Measurements from ENCODE around the gene RSRC1.

Gene RSRC1

DNA sequence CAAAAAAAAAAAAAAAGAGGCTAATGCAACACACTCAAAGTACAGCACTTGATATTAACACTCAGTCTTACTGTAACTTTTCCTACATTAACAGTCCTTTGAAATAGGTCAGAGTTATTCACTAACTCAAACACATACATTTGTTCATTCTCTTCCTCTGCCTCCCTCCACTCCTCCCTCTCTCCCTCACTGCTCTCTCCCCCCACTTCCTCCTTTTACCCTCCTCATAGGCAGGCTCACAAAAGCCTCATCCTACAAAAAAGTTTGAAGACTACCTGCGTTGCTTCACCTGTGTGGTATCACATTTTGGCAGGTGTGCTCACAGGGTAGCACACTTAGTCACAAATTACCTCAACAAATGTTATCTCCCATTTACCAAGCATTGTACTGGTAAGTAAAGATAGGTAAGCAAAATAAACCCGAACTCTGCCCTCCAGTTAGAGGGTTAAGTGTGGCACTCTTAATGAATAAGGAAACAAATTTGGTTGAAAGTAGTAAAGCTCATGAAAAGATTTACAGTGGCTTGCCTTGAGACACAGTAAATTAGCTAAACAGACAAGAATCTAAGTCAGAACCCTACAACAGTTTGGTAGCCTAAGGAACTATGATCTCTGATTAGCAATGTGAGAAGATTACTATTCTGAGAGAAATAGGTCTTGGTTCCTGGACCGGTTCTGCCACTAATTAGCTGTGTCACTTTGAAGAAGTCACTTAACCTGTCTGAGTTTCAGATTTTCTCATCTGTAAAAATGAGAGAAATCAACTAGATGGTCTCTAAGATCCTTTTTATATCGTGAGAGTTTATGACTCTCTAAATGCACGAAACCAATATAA, 310.1 kb downstream of the RSRC1 start:
- Histone ChIP-seq H3K27ac (ENCODE audit: low read depth, low read length) (no peak overlapping the region), H3K9me3 (ENCODE audit: insufficient read depth, low read length) (no peaks in the 10 kb centered on the region), H3K4me2 (ENCODE audit: low read depth, low read length, poor library complexity, severe bottlenecking) (no peak overlapping the region), H3K27me3 (ENCODE audit: low read length) (no peaks in the 10 kb centered on the region), H3K79me2 (ENCODE audit: insufficient read depth, low read length) (peaks cover 6% of the 10 kb centered on the region; the same call in 1 of the 2 replicates), H4K20me1 (ENCODE audit: low read depth, low read length) (no peaks in the 10 kb centered on the region), H2AFZ (ENCODE audit: low read depth, low read length, severe bottlenecking) (no peak overlapping the region), H3K4me3 (ENCODE audit: insufficient read depth, low read length, poor library complexity, severe bottlenecking) (no peak overlapping the region), H3K36me3 (ENCODE audit: low read length) (0 out of 2 replicates have a peak, but pooled peaks cover 4% of the 10 kb centered on the region), H3F3A (ENCODE audit: insufficient read depth) (no peaks in the 10 kb centered on the region), H3K9me2 (replicated peaks; ENCODE audit: insufficient read depth, low read length) (no peaks in the 10 kb centered on the region), H3K9ac (ENCODE audit: low read length) (no peak overlapping the region)
- TF ChIP-seq CTCF (IDR thresholded peaks at IDR 0.05; ENCODE audit: insufficient read depth, low read length, poor library complexity, severe bottlenecking) (no peak), EZH2phosphoT487 (conservative IDR thresholded peaks at IDR 0.05; ENCODE audit: low read length) (no peak)

DNA sequence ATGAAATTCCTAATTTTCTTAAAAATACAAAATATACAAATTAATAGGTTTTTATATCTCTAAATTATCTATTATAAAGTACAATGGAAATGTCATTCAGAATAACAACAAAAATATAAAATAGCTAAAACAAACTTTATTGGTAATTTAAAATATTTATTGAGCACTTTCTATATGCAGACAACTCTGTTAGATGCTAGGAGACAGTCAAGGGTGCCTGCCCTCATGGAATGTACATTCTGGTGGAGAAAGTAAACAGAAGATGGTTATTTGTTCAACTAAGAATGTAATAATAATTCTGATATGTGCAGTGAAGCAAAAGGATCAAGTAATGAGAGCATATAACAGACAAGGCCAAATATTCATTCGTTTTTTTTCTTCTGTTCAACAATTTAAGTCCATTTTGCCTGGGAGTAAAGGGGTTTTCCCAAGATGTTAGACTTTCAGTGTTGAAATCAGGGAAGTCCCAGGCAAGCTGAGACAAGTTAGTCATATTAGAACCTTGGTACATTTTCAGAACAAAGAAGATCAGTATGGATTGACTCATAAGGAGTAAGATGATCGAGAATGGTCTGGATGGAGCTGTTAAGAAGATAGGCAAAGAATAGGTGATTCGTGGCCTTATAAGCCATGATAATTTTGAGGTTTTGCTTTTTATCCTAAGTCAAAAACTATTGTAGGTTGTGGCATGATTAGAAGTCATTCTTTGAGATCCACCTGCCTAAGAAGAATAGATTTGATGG, 310.9 kb downstream of the RSRC1 start:
- Histone ChIP-seq H3K27ac (ENCODE audit: low read depth, low read length) (no peak overlapping the region), H3K9me3 (ENCODE audit: insufficient read depth, low read length) (no peaks in the 10 kb centered on the region), H2AFZ (ENCODE audit: low read depth, low read length, severe bottlenecking) (no peak overlapping the region), H3K4me3 (ENCODE audit: insufficient read depth, low read length, poor library complexity, severe bottlenecking) (no peak overlapping the region), H3K36me3 (ENCODE audit: low read length) (0 out of 2 replicates have a peak, but pooled peaks cover 4% of the 10 kb centered on the region), H3K4me2 (ENCODE audit: low read depth, low read length, poor library complexity, severe bottlenecking) (no peak overlapping the region), H3K9me2 (replicated peaks; ENCODE audit: insufficient read depth, low read length) (no peaks in the 10 kb centered on the region), H3K9ac (ENCODE audit: low read length) (no peak overlapping the region), H3K79me2 (ENCODE audit: insufficient read depth, low read length) (peaks cover 6% of the 10 kb centered on the region; the same call in 1 of the 2 replicates), H3F3A (ENCODE audit: insufficient read depth) (no peaks in the 10 kb centered on the region), H4K20me1 (ENCODE audit: low read depth, low read length) (no peaks in the 10 kb centered on the region), H3K27me3 (ENCODE audit: low read length) (no peaks in the 10 kb centered on the region)
- no peak for TF ChIP-seq EZH2phosphoT487 (conservative IDR thresholded peaks at IDR 0.05; ENCODE audit: low read length)
- TF ChIP-seq CTCF (IDR thresholded peaks at IDR 0.05; ENCODE audit: insufficient read depth, low read length, poor library complexity, severe bottlenecking): no peak

- H3K4me2 ChIP-seq (ENCODE audit: low read depth, low read length, poor library complexity, severe bottlenecking): no peak overlapping the region
Observed at GRCh38 chr3:158430448-158430847, 320.6 kb downstream of the RSRC1 start.

More at GRCh38 chr3:158430448-158430847, 320.6 kb downstream of the RSRC1 start:
- H2AFZ ChIP-seq (ENCODE audit: low read depth, low read length, severe bottlenecking): no peak overlapping the region
- no peaks in the 10 kb centered on the region for H4K20me1 ChIP-seq (ENCODE audit: low read depth, low read length)
- TF ChIP-seq CTCF (IDR thresholded peaks at IDR 0.05; ENCODE audit: insufficient read depth, low read length, poor library complexity, severe bottlenecking): no peak
- TF ChIP-seq EZH2phosphoT487 (conservative IDR thresholded peaks at IDR 0.05; ENCODE audit: low read length): no peak
- H3K9ac ChIP-seq (ENCODE audit: low read length): no peak overlapping the region
- H3K27me3 ChIP-seq (ENCODE audit: low read length): no peaks in the 10 kb centered on the region
- no peaks in the 10 kb centered on the region for H3K36me3 ChIP-seq (ENCODE audit: low read length)
- H3K79me2 ChIP-seq (ENCODE audit: insufficient read depth, low read length): peaks cover 3% of the 10 kb centered on the region; the same call in 1 of the 2 replicates
- H3K9me2 ChIP-seq (replicated peaks; ENCODE audit: insufficient read depth, low read length): no peaks in the 10 kb centered on the region
- H3F3A ChIP-seq (ENCODE audit: insufficient read depth): peaks cover 29% of the 10 kb centered on the region; the same call in 1 of the 2 replicates
- no peak overlapping the region for H3K27ac ChIP-seq (ENCODE audit: low read depth, low read length)
- H3K9me3 ChIP-seq (ENCODE audit: insufficient read depth, low read length): no peaks in the 10 kb centered on the region
- no peak overlapping the region for H3K4me3 ChIP-seq (ENCODE audit: insufficient read depth, low read length, poor library complexity, severe bottlenecking)

All from SU-DHL-6 (cell line).